ENCODE results near the gene TXNDC11.

The TXNDC11 gene

DNA sequence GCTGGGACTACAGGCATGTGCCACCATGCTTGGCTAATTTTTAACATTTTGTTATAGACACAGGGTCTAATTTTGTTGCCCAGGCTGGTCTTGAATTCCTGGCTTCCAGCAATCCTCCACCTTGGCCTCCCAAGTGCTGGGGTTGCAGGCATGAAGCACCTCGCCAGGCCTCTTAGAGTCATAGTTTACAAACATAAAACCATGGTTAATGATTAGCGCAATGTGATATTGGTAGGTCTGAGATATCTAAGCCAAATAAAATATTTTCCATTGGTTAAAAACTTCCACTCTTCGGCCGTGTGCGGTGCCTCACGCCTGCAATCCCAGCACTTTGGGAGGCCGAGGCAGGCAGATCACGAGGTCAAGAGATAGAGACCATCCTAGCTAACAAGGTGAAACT lies 16.6 kb downstream of the TXNDC11 start:
- TF ChIP-seq, protein P1, sequence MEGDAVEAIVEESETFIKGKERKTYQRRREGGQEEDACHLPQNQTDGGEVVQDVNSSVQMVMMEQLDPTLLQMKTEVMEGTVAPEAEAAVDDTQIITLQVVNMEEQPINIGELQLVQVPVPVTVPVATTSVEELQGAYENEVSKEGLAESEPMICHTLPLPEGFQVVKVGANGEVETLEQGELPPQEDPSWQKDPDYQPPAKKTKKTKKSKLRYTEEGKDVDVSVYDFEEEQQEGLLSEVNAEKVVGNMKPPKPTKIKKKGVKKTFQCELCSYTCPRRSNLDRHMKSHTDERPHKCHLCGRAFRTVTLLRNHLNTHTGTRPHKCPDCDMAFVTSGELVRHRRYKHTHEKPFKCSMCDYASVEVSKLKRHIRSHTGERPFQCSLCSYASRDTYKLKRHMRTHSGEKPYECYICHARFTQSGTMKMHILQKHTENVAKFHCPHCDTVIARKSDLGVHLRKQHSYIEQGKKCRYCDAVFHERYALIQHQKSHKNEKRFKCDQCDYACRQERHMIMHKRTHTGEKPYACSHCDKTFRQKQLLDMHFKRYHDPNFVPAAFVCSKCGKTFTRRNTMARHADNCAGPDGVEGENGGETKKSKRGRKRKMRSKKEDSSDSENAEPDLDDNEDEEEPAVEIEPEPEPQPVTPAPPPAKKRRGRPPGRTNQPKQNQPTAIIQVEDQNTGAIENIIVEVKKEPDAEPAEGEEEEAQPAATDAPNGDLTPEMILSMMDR (IDR thresholded peaks at IDR 0.05; ENCODE audit: low read depth, low read length) = no peak
- H3K4me3 ChIP-seq (ENCODE audit: low read depth, low read length) = no peak overlapping the region

GRCh38 chr16:11725457-11725856 lies 17.2 kb downstream of the TXNDC11 start:
- H3K4me3 ChIP-seq (ENCODE audit: low read depth, low read length) = no peak overlapping the region
- TF ChIP-seq, protein P1 (IDR thresholded peaks at IDR 0.05; ENCODE audit: low read depth, low read length) = no peak

- H3K4me3 ChIP-seq (ENCODE audit: low read depth, low read length) = no peak overlapping the region
- TF ChIP-seq, protein P1 (IDR thresholded peaks at IDR 0.05; ENCODE audit: low read depth, low read length) = no peak
Measured at GRCh38 chr16:11722468-11722808, 20.2 kb downstream of the TXNDC11 start.

- TF ChIP-seq, protein P1 (IDR thresholded peaks at IDR 0.05; ENCODE audit: low read depth, low read length) = no peak
- H3K4me3 ChIP-seq (ENCODE audit: low read depth, low read length) = no peak overlapping the region
Measured at GRCh38 chr16:11721781-11722467, 20.7 kb downstream of the TXNDC11 start.

- TF ChIP-seq, protein P1 (IDR thresholded peaks at IDR 0.05; ENCODE audit: low read depth, low read length) = no peak
- no peak overlapping the region for H3K4me3 ChIP-seq (ENCODE audit: low read depth, low read length)
Measured at GRCh38 chr16:11719762-11720161, 22.9 kb downstream of the TXNDC11 start.

- TF ChIP-seq, protein P1 (IDR thresholded peaks at IDR 0.05; ENCODE audit: low read depth, low read length) = no peak
- H3K4me3 ChIP-seq (ENCODE audit: low read depth, low read length) = no peak overlapping the region
Measured at GRCh38 chr16:11719171-11719570, 23.5 kb downstream of the TXNDC11 start.

- no peak overlapping the region for H3K4me3 ChIP-seq (ENCODE audit: low read depth, low read length)
- TF ChIP-seq, protein P1 (IDR thresholded peaks at IDR 0.05; ENCODE audit: low read depth, low read length) = no peak
Measured at GRCh38 chr16:11717811-11718210, 24.8 kb downstream of the TXNDC11 start.
